Activated T-helper 1 cell treated with Interleukin-2 at 50 U/mL for 16 hours (primary cell): Measurements from ENCODE around the gene ORMDL1.
"Not testable (repeated sequence)": the region's sequence is repeated elsewhere in the genome, so short reads cannot be mapped to it uniquely, and the experiment has no call there.

Experiments used
- DNase-seq: peaks from one replicate; pipeline ENCODE4 v3.0.0-alpha.2; 2020; ENCODE audit warnings: low read depth

The ORMDL1 gene

GRCh38 chr2:189770590-189771322, 13.4 kb downstream of the ORMDL1 start:
- no peak for DNase-seq

DNA sequence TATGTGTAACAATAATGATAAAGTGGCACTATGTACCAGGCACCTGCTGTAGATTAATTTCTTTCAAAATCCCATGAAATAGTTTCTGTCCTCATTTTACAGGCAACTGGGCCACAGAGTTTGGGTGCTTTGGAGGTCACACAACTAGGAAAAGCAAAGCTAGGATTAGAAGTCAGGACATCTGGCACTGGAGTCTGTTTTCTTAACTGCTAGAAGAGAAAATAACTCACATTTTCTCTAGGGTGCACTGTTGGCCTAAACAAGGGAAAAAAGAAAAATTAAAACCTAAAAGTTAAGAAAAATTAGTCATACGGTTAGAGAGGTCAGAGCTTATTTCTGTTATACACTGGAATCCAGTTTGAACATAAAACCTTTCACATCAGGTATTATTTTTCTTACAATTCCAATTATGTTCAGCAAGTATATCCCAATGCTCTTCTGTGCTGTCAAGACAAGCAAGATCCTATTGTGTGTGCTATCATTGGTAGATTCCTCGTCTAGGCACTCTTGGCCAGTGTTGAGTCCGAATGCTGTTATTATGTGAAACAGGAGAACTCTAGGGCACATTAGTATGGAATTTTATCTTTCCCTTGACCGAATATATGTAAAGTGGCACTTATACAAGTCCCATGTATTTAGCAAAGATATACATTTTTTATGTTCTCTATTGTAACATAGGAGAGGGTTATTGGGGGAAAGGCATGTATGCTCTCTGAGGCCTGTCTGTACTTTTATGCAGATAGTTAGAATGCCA, 20.1 kb downstream of the ORMDL1 start:
- DNase-seq: no peak

DNA sequence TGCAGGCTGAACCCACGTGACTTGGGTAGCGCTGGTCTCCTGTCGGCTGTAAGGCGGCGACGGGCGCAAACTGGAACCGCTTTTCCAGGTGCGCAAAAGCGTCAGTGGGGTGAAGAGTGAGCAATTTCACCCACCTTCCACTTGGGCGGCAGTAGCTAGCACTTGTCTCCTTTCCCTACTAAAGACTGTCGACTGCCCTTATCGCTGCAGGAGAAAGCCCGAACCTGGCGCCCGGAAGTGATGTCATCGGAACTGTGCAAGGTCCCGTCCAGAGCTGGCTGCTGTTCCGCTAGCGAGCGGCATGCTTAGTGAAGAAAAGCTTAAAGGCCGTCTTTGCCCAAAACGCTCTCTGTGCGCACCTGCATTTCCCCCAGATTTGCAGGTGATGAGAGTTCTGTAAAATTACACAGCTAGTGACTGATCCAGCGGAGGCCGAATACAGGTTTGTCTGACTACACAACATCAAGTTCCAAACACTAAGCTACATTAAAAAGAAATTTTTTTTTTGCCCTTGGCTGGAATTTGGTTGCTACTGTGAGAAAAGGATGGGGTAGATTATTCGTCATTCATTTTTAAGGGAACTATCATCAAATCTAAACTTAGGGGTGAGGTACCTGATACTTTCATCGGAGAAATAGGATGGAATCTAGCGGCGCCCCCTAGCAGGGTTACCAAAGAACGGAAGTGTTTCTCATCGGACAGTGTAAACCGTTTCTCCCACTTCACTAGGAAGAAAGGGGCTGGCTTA, 21.4 kb downstream of the ORMDL1 start, which contains the start of gene OSGEPL1:
OSGEPL1 (minus strand) TSS at position 242 of the 748 bp plus-strand sequence. CDS start 1,152 bp downstream, outside the sequence.
- DNase-seq: peak; percentile 81

- DNase-seq: no peak
Measured at GRCh38 chr2:189762229-189762550, 21.9 kb downstream of the ORMDL1 start.

GRCh38 chr2:189760154-189760553, 24.0 kb downstream of the ORMDL1 start:
- DNase-seq: not testable (repeated sequence)

- DNase-seq: no peak
Measured at GRCh38 chr2:189756311-189756952, 27.7 kb downstream of the ORMDL1 start.

- no peak for DNase-seq
Measured at GRCh38 chr2:189751080-189751658, 33.0 kb downstream of the ORMDL1 start.

GRCh38 chr2:189729430-189729829, 54.7 kb downstream of the ORMDL1 start:
- DNase-seq: no peak

GRCh38 chr2:189726849-189727248, 57.3 kb downstream of the ORMDL1 start:
- DNase-seq: no peak

DNA sequence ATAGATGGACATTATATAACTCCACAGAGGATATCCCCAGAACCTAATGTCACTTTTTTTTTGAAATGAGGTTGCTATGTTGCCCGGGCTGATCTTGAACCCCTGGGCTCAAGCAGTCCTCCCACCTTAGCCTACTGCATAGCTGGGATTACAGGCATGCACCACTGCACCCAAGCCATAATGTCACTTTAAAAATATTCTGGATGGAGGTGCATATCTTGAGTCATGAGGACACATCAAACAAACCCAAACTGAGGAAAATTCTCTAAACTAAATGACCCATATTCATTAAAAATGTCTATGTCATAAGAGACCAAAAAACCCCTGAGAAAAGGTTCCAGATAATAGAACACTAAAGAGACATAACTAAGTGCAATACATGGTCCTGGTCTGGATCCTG, 57.9 kb downstream of the ORMDL1 start:
- DNase-seq: no peak

- DNase-seq: no peak
Measured at GRCh38 chr2:189723192-189723591, 60.9 kb downstream of the ORMDL1 start.
